GM19452 (cell line): ENCODE measurements around the gene MLXIPL.
"Not testable (repeated sequence)": the region's sequence is repeated elsewhere in the genome, so short reads cannot be mapped to it uniquely, and the experiment has no call there.

Source experiments
- ATAC-seq: cut with Tn5 transposase; IDR thresholded peaks from one replicate; pipeline ENCODE4 v1.9.1; 2021; ENCODE audit not compliant: unreplicated experiment

The MLXIPL gene

GRCh38 chr7:73582664-73583202 lies 41.6 kb downstream of the MLXIPL start:
- no peak for ATAC-seq

- ATAC-seq = not testable (repeated sequence)
These were observed 43.3 kb downstream of the MLXIPL start for GRCh38 chr7:73581006-73581405.

- ATAC-seq = peak; percentile 89
These were observed 45.8 kb downstream of the MLXIPL start, which contains the start of gene TBL2 for GRCh38 chr7:73578342-73579128. TBL2 (minus strand) TSS chr7:73578579; CDS start chr7:73578549, 30 bp downstream.

- ATAC-seq = peak; percentile 27
These were observed 46.5 kb downstream of the MLXIPL start for GRCh38 chr7:73577627-73578341.

- no peak for ATAC-seq
These were observed 50.5 kb downstream of the MLXIPL start for GRCh38 chr7:73573791-73574190.

- ATAC-seq = no peak
These were observed 51.0 kb downstream of the MLXIPL start for GRCh38 chr7:73573276-73573675.

- no peak for ATAC-seq
These were observed 51.5 kb downstream of the MLXIPL start for GRCh38 chr7:73572767-73573186.

- no peak for ATAC-seq
These were observed 53.3 kb downstream of the MLXIPL start for GRCh38 chr7:73570977-73571376.

- no peak for ATAC-seq
These were observed 53.8 kb downstream of the MLXIPL start for GRCh38 chr7:73570521-73570920.

- no peak for ATAC-seq
These were observed 55.2 kb downstream of the MLXIPL start for GRCh38 chr7:73569042-73569608.

- no peak for ATAC-seq
These were observed 56.3 kb downstream of the MLXIPL start for GRCh38 chr7:73567846-73568685.

GRCh38 chr7:73567140-73567539 lies 57.2 kb downstream of the MLXIPL start:
- ATAC-seq = no peak

- not testable (repeated sequence) for ATAC-seq
These were observed 57.9 kb downstream of the MLXIPL start for GRCh38 chr7:73566431-73566830.

GRCh38 chr7:73565675-73566340 lies 58.5 kb downstream of the MLXIPL start:
- no peak for ATAC-seq

- no peak for ATAC-seq
These were observed 64.0 kb downstream of the MLXIPL start for GRCh38 chr7:73560109-73560835.

- ATAC-seq = peak; percentile 56
These were observed 66.7 kb downstream of the MLXIPL start, which contains the start of gene BCL7B for GRCh38 chr7:73557397-73558257. BCL7B (minus strand) TSS chr7:73557690; CDS start chr7:73557578, 112 bp downstream.

GRCh38 chr7:73557108-73557396 lies 67.3 kb downstream of the MLXIPL start:
- peak; percentile 88 for ATAC-seq
